ENCODE measurements around the gene ACOT13.

DNA sequence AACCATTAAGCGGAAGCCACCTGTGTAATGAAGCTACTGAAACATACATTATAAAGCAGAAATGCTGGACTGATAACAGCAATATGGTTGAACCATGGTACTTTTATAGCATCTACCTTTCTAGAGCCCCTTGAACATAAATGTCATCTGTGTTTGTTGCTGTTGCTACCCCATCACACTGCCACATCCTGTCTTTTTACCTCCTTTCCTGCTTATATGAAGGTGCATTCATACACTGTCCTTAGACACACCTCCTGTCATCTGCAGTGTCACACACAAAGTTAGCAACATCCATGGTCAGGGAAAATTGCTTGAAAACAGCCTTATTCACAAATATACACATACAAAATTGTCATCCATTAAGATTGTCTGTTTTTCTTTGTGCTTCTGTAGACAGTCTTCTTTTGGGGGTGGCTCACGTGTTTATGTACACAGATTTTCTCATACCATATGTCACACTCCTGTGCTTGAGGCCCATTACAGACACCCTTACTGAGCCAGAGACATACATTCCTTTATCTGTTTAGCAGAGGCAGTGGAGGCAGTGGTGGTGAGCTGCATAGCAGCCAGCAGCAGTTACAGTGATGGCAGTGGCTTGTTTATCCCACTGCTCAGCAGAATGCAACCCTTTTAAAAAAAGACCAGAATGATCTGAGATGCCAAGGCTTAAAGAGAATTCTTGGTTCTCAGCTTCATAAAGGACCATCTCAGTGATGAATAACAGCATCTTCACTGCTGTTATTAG is 26.1 kb downstream of the ACOT13 start:
- TF ChIP-seq ZBTB8A (tag by site-specific recombination; IDR thresholded peaks at IDR 0.05) (no peak), ZNF707 (tag by site-specific recombination; IDR thresholded peaks at IDR 0.05) (no peak), TRIM28 (IDR thresholded peaks at IDR 0.05; ENCODE audit: borderline replicate concordance, low read length) (no peak), ZNF76 (tag by site-specific recombination; IDR thresholded peaks at IDR 0.05; ENCODE audit: borderline replicate concordance, low read depth) (no peak)
- TF ChIP-seq, protein P1, sequence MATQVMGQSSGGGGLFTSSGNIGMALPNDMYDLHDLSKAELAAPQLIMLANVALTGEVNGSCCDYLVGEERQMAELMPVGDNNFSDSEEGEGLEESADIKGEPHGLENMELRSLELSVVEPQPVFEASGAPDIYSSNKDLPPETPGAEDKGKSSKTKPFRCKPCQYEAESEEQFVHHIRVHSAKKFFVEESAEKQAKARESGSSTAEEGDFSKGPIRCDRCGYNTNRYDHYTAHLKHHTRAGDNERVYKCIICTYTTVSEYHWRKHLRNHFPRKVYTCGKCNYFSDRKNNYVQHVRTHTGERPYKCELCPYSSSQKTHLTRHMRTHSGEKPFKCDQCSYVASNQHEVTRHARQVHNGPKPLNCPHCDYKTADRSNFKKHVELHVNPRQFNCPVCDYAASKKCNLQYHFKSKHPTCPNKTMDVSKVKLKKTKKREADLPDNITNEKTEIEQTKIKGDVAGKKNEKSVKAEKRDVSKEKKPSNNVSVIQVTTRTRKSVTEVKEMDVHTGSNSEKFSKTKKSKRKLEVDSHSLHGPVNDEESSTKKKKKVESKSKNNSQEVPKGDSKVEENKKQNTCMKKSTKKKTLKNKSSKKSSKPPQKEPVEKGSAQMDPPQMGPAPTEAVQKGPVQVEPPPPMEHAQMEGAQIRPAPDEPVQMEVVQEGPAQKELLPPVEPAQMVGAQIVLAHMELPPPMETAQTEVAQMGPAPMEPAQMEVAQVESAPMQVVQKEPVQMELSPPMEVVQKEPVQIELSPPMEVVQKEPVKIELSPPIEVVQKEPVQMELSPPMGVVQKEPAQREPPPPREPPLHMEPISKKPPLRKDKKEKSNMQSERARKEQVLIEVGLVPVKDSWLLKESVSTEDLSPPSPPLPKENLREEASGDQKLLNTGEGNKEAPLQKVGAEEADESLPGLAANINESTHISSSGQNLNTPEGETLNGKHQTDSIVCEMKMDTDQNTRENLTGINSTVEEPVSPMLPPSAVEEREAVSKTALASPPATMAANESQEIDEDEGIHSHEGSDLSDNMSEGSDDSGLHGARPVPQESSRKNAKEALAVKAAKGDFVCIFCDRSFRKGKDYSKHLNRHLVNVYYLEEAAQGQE (tag by site-specific recombination; IDR thresholded peaks at IDR 0.05): no peak
- TF ChIP-seq, protein P2, sequence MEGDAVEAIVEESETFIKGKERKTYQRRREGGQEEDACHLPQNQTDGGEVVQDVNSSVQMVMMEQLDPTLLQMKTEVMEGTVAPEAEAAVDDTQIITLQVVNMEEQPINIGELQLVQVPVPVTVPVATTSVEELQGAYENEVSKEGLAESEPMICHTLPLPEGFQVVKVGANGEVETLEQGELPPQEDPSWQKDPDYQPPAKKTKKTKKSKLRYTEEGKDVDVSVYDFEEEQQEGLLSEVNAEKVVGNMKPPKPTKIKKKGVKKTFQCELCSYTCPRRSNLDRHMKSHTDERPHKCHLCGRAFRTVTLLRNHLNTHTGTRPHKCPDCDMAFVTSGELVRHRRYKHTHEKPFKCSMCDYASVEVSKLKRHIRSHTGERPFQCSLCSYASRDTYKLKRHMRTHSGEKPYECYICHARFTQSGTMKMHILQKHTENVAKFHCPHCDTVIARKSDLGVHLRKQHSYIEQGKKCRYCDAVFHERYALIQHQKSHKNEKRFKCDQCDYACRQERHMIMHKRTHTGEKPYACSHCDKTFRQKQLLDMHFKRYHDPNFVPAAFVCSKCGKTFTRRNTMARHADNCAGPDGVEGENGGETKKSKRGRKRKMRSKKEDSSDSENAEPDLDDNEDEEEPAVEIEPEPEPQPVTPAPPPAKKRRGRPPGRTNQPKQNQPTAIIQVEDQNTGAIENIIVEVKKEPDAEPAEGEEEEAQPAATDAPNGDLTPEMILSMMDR (tag by site-specific recombination; IDR thresholded peaks at IDR 0.05): no peak

Measured in HEK293 (cell line).